Activated CD4-positive, alpha-beta T cell treated with anti-CD3 and anti-CD28 coated beads, Interleukin-2, amount 50 U/mL, for 24 hours (primary cell): ENCODE results near the gene CABLES2.

Experiments used
- DNase-seq, 2 donors: peaks; one replicate each; pipeline ENCODE4 v3.0.0-alpha.2; 2020; ENCODE audit warnings: low read depth in 1 of 2, low spot score in 1 of 2

CABLES2 gene

DNA sequence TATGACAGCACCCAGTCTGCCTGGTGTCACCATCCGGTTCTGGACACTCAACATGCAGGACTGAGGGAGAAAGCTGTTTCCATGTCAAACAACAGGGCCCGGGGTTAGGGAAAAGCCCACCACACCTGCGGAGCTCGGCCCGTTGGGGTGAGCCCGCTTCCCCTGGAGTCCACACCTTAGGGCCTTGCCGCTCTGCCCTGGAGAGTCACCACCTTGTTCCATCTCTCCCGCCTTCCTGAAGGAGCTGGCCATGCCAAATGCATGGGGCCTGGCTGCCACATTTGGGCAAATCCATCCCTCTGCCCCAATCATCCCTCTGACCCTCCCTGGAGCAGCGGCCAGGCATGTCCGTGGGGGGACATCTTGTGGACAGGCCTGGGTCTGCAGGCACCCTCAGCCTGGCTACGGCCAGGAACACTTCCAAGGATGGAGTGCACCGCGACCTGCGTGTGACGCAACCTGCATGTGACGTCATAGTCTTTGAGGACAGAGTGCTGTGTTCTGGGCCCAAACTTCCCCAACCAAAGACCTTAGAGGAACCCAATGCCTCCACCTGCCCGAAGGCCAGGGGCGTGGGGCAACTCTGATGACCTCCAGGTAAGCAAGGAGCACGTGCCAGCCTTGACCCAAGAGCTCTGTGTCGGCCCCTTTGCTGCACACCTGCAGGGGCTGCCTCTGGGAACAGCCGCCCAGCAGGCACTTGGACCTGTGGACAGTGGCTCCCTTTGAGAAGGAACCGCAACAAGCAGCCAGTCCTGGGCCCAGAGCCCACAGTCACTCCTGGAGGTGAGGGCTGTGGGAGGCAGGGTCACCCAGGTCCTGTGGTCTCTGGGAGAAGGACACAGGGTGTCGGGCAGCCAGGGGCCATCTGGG lies 1.7 kb downstream of the CABLES2 start:
- DNase-seq, result no peak

DNA sequence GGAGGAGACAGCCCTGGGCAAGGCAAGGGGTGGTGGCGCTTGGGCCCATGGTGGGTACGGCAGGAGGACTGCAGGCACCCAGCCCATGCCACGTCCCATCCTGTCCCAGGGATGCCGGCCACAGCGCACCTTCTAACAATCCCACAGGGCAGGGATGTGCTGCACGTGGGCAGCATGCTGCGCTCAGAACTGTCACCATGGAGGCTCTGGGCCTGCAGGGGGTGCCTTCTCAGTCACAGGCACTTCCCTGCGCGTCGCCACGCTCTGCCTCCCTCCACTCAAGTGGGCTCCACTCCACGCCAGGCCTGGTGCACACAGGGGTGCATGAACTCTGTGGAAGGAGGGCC lies 2.4 kb downstream of the CABLES2 start:
- no peak for DNase-seq

DNA sequence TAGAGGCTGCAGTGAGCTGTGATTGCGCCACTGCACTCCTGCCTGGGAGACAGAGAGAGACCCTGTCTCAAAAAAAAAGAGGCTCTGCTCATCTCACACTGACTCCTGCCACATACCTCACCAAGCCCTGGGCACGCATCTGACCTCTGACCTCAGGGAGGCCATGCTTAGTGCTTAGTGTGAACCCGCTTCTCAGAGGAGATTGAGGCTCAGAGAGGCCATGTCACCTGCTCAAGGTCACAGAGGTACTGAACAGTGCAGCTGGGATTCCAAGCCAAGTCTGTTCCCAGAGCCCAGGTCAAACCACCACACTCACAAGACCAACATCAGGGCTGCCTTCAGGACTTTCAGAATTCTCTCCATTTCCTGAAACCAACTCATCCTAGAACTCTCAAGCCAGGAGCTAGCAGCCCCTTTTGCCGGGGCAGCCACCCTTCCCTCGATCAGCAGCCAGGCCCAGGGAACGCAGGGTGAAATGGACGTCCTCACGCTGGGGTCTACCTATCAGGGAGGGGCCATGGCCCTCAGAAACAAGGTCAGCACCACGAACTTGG lies 2.9 kb downstream of the CABLES2 start:
- no peak for DNase-seq

DNA sequence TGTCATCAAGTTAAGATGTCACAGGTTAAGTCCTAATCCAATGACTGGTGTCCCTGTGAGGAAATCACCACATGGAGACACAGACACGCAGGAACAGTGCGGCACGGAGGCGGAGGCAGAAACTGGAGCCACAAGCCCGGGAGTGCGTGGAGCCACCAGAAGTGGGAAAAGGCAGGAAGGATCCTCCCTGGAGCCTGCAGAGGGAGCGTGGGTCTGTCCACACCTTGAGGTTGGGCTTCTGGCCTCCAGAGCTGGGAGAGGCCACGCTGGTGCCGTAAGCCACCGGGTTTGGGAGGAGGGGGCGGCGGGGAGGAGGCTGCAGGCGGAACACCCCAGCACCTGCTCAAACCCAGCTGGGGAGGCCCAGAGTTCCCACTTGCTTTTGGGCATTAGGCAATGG lies 3.8 kb downstream of the CABLES2 start:
- no peak for DNase-seq

DNA sequence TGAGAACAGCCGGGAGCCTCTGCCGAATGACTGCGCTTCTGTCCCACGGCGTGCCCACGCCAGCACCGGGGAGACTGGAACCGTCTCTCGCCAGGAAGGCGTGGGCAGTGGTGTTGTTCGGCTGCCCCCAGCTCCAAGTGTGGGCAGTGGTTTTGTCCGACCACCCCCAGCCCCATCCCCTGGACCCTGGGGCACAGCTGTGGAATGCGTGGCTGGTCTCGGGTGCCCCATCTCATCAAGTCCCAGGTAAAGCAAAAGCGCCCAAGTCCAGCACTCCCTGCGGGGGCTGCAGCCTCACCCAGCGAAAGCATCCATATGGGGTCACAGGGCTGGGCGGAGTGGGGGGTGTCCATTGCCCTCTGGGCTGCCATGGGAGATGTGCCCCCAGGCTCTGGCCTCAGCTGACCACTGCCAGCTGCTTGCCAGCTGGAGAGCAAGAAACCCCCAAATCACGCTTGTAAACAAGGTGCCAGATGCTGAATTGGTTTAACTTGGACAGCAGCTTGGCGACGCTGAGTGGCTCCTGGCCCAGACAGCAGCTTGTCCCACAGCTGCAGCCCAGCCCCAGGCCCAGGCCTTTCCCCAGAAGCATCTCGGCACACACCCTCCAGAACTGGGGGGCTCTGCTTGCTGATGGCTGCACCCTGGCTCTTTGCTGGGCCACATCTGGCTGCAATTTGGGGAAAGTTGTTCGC lies 4.5 kb downstream of the CABLES2 start:
- no peak for DNase-seq

DNA sequence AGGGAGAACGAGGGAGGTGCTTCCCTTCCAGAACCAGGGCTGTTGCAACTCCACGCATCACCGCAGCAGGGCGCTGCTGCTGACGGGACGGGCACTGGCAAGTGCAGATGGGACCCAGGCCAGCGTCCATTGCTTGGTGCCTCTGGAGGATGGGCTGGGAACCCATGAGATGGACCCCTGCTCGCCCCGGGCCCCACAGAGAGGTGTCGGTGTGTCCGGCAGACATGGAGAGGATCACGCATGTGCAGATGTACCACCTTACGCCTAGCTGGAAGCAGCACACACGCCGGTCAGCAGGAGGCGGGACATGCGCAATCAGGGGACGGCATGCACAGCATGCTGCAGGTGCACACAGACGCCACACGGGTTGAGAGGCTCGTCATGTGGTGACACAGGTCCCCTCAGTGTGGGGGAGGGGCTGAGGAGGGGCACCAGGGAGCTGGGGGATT lies 5.7 kb downstream of the CABLES2 start:
- DNase-seq, result no peak

DNA sequence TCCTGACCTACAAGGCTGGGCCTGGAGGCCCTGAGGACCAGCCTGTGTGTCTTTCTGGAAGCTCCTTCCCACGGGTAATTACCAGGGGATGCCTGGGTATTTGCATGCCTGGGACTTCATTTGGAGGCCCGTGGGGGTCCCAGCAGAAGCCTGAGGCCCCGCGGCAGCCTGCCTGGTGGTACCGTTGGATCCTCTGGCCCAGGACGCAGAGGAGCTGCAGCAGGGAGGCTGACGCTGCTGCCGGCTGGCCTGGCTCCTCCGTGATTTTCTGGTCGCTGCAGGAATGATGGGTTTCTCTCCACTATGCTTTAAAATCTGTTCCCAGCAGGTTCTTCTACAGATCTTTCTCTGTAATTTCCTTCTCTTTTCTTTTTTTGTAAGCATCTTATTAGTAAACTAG lies 6.5 kb downstream of the CABLES2 start:
- no peak for DNase-seq

GRCh38 chr20:62400021-62400420 lies 7.1 kb downstream of the CABLES2 start:
- no peak for DNase-seq

DNA sequence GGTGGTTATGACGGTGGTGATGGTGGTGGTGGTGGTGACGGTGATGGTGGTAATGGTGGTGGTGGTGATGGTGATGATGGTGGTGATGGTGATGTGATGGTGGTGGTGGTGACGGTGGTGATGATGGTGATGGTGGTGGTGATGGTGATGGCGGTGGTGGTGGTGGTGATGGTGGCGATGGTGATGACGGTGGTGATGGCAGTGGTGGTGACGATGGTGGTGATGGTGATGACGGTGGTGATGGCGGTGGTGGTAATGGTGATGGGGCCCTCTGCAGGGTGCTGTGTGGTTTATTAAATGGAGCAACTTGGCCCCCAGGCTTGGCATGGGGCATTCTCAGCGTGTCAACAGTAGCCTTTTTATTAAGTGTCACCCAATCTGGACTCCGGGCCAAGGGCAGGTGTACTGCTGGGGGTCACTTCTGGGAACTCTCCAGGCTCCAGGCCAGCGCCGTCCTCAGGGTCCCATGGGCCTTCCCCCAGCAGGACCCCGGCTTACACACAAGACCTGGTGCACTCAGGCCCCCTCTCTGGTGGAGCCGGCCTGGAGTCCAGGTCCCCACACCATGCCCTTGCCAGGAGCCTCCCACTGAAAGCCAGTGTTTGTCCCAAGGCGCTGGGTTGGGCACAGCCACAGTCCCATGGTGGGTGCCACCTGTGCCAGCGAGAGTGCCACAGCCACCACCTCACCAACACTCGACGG lies 8.8 kb downstream of the CABLES2 start:
- DNase-seq, result no peak

DNA sequence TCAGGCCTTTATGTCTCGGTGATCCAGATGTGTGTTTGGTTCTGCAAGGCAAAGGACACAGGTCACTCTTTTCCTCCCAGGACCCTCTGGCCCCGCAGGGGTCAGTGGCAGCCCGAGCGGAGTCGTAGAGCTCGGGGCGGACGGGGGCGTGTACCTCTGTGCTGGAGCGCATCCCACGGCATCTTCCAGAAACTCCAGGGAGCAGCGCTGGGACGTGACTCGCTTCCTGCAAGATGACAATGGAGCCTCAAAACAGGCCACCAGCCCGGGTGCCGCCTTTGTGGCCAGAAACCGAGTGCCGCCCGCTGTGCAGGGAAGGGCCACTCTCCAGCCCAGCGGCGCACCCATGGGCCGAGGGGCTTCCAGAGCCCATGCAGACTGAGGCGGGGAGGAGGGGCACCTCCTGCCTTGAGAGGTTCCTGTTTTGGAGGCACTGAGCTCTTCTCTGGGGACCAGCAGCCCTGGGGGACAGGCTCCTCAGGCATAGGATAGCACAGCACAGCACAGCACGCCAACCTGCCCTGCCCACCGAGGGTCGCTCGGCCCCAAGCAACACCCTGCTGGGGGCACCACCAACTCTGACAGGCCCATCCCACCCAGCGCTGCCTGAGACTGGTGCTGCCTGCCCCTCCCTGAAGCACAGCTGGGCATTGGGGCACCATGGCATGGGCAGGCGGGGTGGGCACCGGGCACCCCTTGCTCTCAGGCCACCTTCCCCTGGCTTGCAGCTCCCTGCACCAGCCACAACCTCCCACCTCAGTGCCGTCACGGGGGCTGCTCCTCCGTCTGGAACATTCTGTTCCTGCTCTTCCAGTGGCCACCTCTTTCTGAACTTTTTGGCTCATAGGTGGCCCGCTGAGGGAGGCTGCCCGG lies 10.5 kb downstream of the CABLES2 start:
- DNase-seq, result no peak

GRCh38 chr20:62395311-62396242 lies 11.5 kb downstream of the CABLES2 start:
- DNase-seq, result no peak

DNA sequence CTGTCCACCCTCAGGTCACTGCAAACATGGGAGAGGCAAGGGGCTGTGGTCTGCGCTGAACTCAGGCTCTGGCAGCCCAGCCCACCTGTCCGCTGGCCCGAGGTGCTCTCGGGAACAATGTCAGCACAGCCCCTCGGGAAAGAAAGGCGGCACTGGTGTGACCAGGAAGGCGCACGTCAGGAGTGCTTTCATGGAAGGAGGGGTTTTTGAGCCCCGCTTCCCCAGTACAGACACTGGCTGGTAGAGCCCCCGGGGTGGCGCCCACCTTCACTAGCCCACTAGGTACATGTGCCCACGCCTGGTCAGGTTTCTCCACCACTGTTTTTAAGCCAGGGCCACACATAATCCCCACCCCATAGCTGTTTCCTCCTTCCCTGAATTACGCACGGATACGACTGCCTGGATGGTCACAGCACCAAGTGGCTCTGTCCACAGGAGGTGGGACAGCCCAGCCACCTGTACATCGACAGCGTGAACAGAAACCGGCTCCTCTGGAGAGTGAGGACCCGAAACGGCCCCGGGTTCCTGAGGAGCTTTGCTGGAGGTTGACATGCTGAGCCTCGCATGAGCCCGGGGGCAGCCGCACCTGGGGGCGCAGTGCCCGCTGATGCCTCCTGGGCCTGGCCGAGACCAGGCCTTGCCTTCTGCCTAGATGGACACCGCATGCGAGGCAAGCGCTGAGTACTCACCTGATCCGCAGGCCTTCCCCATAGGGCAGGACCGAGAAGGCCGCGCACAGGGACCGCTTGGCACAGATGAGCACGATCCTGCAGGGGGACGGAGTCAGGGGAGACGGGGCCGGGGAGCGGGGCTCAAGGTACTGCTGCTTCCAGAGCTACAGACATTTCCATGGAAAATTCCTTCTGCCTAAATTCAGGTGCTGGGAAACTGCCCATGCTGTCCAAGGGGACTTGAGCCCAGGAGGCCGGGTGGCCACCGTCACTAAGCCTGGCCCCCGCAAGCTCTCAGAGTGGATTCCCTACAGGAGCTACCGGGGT lies 12.5 kb downstream of the CABLES2 start:
- no peak for DNase-seq

DNA sequence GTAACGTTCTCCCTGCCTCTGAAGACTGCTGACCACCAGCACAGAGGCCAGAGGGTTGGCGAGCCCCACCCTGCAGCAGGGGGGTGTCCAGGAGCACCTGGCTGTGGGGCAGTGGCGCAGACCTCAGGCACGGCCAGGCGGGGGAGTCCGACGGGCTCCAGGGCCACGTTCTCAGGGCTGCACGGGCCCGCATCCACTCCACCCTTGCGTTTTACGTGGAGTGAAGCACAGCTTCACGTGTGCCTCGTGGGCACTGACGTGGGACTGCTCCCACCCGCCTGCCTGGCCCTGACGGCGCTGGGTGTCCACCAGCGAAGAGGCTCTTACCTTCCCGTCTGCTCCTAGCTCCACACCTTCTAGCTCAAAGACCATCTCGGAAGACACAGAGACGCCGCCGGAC lies 13.3 kb downstream of the CABLES2 start:
- DNase-seq, result no peak

- DNase-seq, result no peak
Observed at GRCh38 chr20:62393335-62393665, 13.8 kb downstream of the CABLES2 start.

GRCh38 chr20:62392621-62393334 lies 14.3 kb downstream of the CABLES2 start:
- DNase-seq, result no peak

DNA sequence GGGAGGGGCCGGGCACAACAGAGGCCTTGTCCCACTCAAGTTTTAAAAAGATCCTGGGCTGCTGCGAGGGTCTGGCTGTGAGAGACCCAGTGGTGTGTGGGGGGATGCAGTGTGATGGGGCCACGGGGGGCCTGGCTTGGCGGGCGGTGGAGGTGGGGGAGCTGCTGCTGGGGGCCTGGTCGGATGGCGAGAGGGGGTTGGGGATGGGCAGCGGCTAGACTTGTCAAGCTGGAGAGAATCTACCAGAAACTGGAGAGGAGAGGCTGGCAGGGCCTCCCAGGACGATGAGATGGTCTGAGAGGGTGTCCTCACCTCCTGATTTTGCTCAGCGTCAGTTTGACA lies 15.0 kb downstream of the CABLES2 start:
- no peak for DNase-seq

- DNase-seq, result no peak
Observed at GRCh38 chr20:62391165-62392076, 15.7 kb downstream of the CABLES2 start.
